ENCODE measurements around the gene OR5C1.
A peak's percentile ranks its signal among the peaks of the same experiment; 100 is the strongest.

The OR5C1 gene

GRCh38 chr9:122777935-122778627, 10.7 kb upstream of the OR5C1 start:
- DNase-seq (ENCODE audit: low spot score) (no peak), ATAC-seq (ENCODE audit: low read depth) (peak; percentile 92)
- TF ChIP-seq CTCF (IDR thresholded peaks at IDR 0.05; ENCODE audit: poor library complexity, severe bottlenecking), result no peak

GRCh38 chr9:122779181-122779580, 9.6 kb upstream of the OR5C1 start:
- Histone ChIP-seq H3K36me3 (ENCODE audit: low read depth) (no peaks in the 10 kb centered on the region), H3K4me1 (ENCODE audit: insufficient read depth, poor library complexity, severe bottlenecking) (peaks cover 5% of the 10 kb centered on the region), H3K27me3 (ENCODE audit: insufficient read depth, poor library complexity, severe bottlenecking) (no peaks in the 10 kb centered on the region), H3K9me3 (ENCODE audit: severe bottlenecking) (no peaks in the 10 kb centered on the region), H3K27ac (ENCODE audit: poor library complexity, severe bottlenecking) (peak overlapping the region; percentile 38), H3K4me3 (ENCODE audit: severe bottlenecking) (no peak overlapping the region)
- DNase-seq (ENCODE audit: low spot score) (no peak), ATAC-seq (ENCODE audit: low read depth) (no peak)
- no peak for TF ChIP-seq CTCF (IDR thresholded peaks at IDR 0.05; ENCODE audit: poor library complexity, severe bottlenecking)

More at GRCh38 chr9:122777935-122778627, 10.7 kb upstream of the OR5C1 start:
- H3K9me3 ChIP-seq (ENCODE audit: severe bottlenecking), result no peaks in the 10 kb centered on the region
- H3K36me3 ChIP-seq (ENCODE audit: low read depth), result no peaks in the 10 kb centered on the region
- peaks cover 5% of the 10 kb centered on the region for H3K4me1 ChIP-seq (ENCODE audit: insufficient read depth, poor library complexity, severe bottlenecking)
- no peak overlapping the region for H3K4me3 ChIP-seq (ENCODE audit: severe bottlenecking)
- peak overlapping the region; percentile 38 for H3K27ac ChIP-seq (ENCODE audit: poor library complexity, severe bottlenecking)
- H3K27me3 ChIP-seq (ENCODE audit: insufficient read depth, poor library complexity, severe bottlenecking), result no peaks in the 10 kb centered on the region

- DNase-seq (ENCODE audit: low spot score), result no peak
- Histone ChIP-seq H3K4me3 (ENCODE audit: severe bottlenecking) (no peak overlapping the region), H3K4me1 (ENCODE audit: insufficient read depth, poor library complexity, severe bottlenecking) (peaks cover 5% of the 10 kb centered on the region), H3K27ac (ENCODE audit: poor library complexity, severe bottlenecking) (no peak overlapping the region), H3K36me3 (ENCODE audit: low read depth) (no peaks in the 10 kb centered on the region), H3K27me3 (ENCODE audit: insufficient read depth, poor library complexity, severe bottlenecking) (no peaks in the 10 kb centered on the region), H3K9me3 (ENCODE audit: severe bottlenecking) (no peaks in the 10 kb centered on the region)
- peak; percentile 38; the same call in 1 of the 3 replicates for ATAC-seq (ENCODE audit: low read depth)
- TF ChIP-seq CTCF (IDR thresholded peaks at IDR 0.05; ENCODE audit: poor library complexity, severe bottlenecking), result no peak
These were observed 8.7 kb upstream of the OR5C1 start for GRCh38 chr9:122780026-122780425.

GRCh38 chr9:122781671-122782070, 7.1 kb upstream of the OR5C1 start:
- peaks cover 5% of the 10 kb centered on the region for H3K4me1 ChIP-seq (ENCODE audit: insufficient read depth, poor library complexity, severe bottlenecking)
- DNase-seq (ENCODE audit: low spot score) (no peak), ATAC-seq (ENCODE audit: low read depth) (no peak)
- H3K36me3 ChIP-seq (ENCODE audit: low read depth), result no peaks in the 10 kb centered on the region
- H3K4me3 ChIP-seq (ENCODE audit: severe bottlenecking), result no peak overlapping the region
- H3K9me3 ChIP-seq (ENCODE audit: severe bottlenecking), result no peaks in the 10 kb centered on the region
- no peak overlapping the region for H3K27ac ChIP-seq (ENCODE audit: poor library complexity, severe bottlenecking)
- TF ChIP-seq CTCF (IDR thresholded peaks at IDR 0.05; ENCODE audit: poor library complexity, severe bottlenecking), result no peak
- H3K27me3 ChIP-seq (ENCODE audit: insufficient read depth, poor library complexity, severe bottlenecking), result no peaks in the 10 kb centered on the region

- TF ChIP-seq CTCF (IDR thresholded peaks at IDR 0.05; ENCODE audit: poor library complexity, severe bottlenecking), result no peak
- no peak overlapping the region for H3K27ac ChIP-seq (ENCODE audit: poor library complexity, severe bottlenecking)
- H3K9me3 ChIP-seq (ENCODE audit: severe bottlenecking), result no peaks in the 10 kb centered on the region
- no peaks in the 10 kb centered on the region for H3K36me3 ChIP-seq (ENCODE audit: low read depth)
- H3K4me3 ChIP-seq (ENCODE audit: severe bottlenecking), result no peak overlapping the region
- H3K27me3 ChIP-seq (ENCODE audit: insufficient read depth, poor library complexity, severe bottlenecking), result no peaks in the 10 kb centered on the region
- no peaks in the 10 kb centered on the region for H3K4me1 ChIP-seq (ENCODE audit: insufficient read depth, poor library complexity, severe bottlenecking)
- ATAC-seq (ENCODE audit: low read depth) (no peak), DNase-seq (ENCODE audit: low spot score) (no peak)
These were observed 3.5 kb upstream of the OR5C1 start for GRCh38 chr9:122785269-122785668.
